Fibroblast of the aortic adventitia (primary cell): Measurements from ENCODE around the gene CACNA2D1. TPM values are rescaled to one million over a fixed set of nuclear protein-coding genes. Genes with fewer than 3 reads are reported as not detected.
"Not testable (repeated sequence)": the region's sequence is repeated elsewhere in the genome, so short reads cannot be mapped to it uniquely, and the experiment has no call there.

Source experiments
- DNase-seq: peaks from one replicate; pipeline ENCODE4 v3.0.0-alpha.2; 2010; ENCODE audit warnings: low read depth
- H3K4me3 ChIP-seq: 2 replicates; pipeline ENCODE4 v1.5.1; 2011; ENCODE audit warnings: low read depth, mild to moderate bottlenecking, control low read depth, low read length, moderate library complexity
- total RNA-seq: library from RNA; depleted of rRNA; stranded (reverse); fragments of >200 nt; gene quantifications from 2 replicates; pipeline ENCODE4 v1.2.3, GENCODE V29; 2012; ENCODE audit warnings: low replicate concordance
- TF ChIP-seq, protein P1 (sequence below): IDR thresholded peaks from 2 replicates; pipeline ENCODE4 v1.5.1; 2011; ENCODE audit warnings: mild to moderate bottlenecking, low read length, control low read depth, inconsistent platforms; ENCODE audit not compliant: insufficient read depth

Gene CACNA2D1
- total RNA-seq, 1 donor: 90.5 TPM

DNA sequence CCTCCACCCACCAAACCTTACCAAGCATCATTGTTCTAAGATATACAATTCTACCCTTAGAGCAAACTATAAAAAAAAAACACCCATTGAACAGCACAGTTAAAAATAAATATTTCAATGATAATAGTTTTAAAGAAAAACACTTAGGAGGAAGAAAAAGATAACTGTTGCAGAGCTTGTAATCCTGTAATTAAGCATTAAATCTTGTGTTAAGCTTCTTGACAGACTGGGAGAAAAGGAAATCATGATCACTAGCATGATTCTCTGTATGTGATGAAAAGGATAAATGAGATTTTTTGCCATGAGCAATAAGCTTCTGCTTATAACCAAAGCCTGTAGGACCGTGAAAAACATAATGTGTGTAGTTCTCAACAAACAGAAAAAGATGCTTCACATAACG, 289.8 kb downstream of the CACNA2D1 start:
- TF ChIP-seq, protein P1, sequence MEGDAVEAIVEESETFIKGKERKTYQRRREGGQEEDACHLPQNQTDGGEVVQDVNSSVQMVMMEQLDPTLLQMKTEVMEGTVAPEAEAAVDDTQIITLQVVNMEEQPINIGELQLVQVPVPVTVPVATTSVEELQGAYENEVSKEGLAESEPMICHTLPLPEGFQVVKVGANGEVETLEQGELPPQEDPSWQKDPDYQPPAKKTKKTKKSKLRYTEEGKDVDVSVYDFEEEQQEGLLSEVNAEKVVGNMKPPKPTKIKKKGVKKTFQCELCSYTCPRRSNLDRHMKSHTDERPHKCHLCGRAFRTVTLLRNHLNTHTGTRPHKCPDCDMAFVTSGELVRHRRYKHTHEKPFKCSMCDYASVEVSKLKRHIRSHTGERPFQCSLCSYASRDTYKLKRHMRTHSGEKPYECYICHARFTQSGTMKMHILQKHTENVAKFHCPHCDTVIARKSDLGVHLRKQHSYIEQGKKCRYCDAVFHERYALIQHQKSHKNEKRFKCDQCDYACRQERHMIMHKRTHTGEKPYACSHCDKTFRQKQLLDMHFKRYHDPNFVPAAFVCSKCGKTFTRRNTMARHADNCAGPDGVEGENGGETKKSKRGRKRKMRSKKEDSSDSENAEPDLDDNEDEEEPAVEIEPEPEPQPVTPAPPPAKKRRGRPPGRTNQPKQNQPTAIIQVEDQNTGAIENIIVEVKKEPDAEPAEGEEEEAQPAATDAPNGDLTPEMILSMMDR: no peak
- no peak for DNase-seq
- no peak overlapping the region for H3K4me3 ChIP-seq

GRCh38 chr7:82152858-82153257, 290.7 kb downstream of the CACNA2D1 start:
- TF ChIP-seq, protein P1: no peak
- no peak overlapping the region for H3K4me3 ChIP-seq
- DNase-seq: no peak

GRCh38 chr7:82146491-82146890, 297.1 kb downstream of the CACNA2D1 start:
- TF ChIP-seq, protein P1: no peak
- no peak overlapping the region for H3K4me3 ChIP-seq
- no peak for DNase-seq

DNA sequence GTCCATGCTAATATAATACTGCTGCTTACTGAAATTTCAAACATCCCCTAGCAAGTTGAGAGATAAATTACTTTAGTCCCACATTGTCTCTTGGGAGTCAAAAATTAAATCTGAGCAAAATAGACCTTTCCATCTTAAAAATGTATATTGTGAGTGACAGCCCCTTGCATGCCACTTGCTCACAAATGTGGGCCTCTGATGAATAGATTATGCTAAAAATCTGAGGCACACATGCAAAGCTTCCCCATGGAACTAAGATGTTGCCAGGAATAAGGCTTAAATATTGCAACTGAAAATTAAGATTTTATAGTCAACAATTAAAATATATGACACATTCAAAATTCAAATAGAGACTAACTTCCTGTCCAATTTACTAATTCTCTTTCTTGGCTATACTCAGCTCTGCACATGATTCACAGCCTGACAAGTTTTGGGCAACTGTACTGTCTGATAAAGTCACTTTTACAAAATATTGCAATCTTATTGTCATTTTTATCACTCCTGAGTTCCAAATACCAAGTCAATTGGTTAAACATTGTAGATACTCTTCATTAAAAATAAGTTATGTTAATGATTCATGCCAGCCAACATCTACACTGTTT, 301.2 kb downstream of the CACNA2D1 start:
- no peak for DNase-seq
- TF ChIP-seq, protein P1: no peak
- no peak overlapping the region for H3K4me3 ChIP-seq

- TF ChIP-seq, protein P1: no peak
- DNase-seq: no peak
Observed at GRCh38 chr7:82141427-82141826, 302.1 kb downstream of the CACNA2D1 start.

GRCh38 chr7:82140608-82141007, 303.0 kb downstream of the CACNA2D1 start:
- not testable (repeated sequence) for H3K4me3 ChIP-seq, DNase-seq

More at GRCh38 chr7:82141427-82141826, 302.1 kb downstream of the CACNA2D1 start:
- H3K4me3 ChIP-seq: no peak overlapping the region

DNA sequence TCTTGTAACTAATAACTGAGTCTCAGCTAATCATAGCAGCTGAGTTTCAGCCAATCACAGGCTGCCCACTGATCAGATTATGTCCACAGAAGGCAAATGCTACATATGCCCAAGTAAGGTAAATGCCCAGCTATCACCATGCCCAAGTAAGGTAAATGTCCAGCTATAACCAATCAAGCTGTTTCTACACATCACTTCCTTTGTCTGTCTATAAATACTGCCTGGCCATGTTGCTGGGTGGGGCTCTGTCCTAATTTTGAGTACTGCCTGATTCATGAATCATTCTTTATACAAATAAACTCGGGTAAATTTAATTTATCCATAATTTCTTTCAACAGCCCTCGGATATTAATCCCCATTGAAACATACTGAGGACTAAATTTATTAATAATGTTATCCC, 312.4 kb downstream of the CACNA2D1 start:
- TF ChIP-seq, protein P1: no peak
- no peak overlapping the region for H3K4me3 ChIP-seq
- DNase-seq: no peak
